Measurements from ENCODE around the gene KCNT1. TPM values are rescaled to one million over a fixed set of nuclear protein-coding genes. Genes with fewer than 3 reads are reported as not detected.

Gene KCNT1
- total RNA-seq, 1 experiment from 2014 or later = not detected

GRCh38 chr9:135701067-135701958 is 672 bp upstream of the KCNT1 start:
- peaks cover 5% of the 10 kb centered on the region for H3K4me1 ChIP-seq (ENCODE audit: insufficient read depth, low read length, poor library complexity, severe bottlenecking)
- ChIA-PET POLR2A (ENCODE audit: low non-redundant PET) (no interaction called here), CTCF (no interaction called here)
- no TSS peak for BruUV-seq (replicated peaks)
- DNase-seq (ENCODE audit: low spot score) = no peak
- intact Hi-C loops (cut with micrococcal nuclease; ENCODE audit: unreplicated experiment) = no loop called here
- TF ChIP-seq CTCF (conservative IDR thresholded peaks at IDR 0.05; ENCODE audit: low read depth, low read length) = no peak
- no peak for TF ChIP-seq EZH2 (IDR thresholded peaks at IDR 0.05; ENCODE audit: borderline replicate concordance, low read depth, low read length, poor library complexity, severe bottlenecking)
- H3K27me3 ChIP-seq (replicated peaks; ENCODE audit: insufficient read depth, low read depth, low read length, poor library complexity) = no peaks in the 10 kb centered on the region
- no peak overlapping the region for H3K27ac ChIP-seq (ENCODE audit: low read depth, low read length, poor library complexity, severe bottlenecking)
- no peaks in the 10 kb centered on the region for H3K36me3 ChIP-seq (ENCODE audit: insufficient read depth, low read length, poor library complexity, severe bottlenecking)
- no peaks in the 10 kb centered on the region for H3K9me3 ChIP-seq (ENCODE audit: low read depth, low read length, poor library complexity, severe bottlenecking)
- H3K4me3 ChIP-seq (ENCODE audit: low read depth, low read length, poor library complexity, severe bottlenecking) = peak overlapping the region; percentile 35

- BruUV-seq (replicated peaks) = no TSS peak
- Histone ChIP-seq H3K27ac (ENCODE audit: low read depth, low read length, poor library complexity, severe bottlenecking) (no peak overlapping the region), H3K27me3 (replicated peaks; ENCODE audit: insufficient read depth, low read depth, low read length, poor library complexity) (no peaks in the 10 kb centered on the region), H3K9me3 (ENCODE audit: low read depth, low read length, poor library complexity, severe bottlenecking) (no peaks in the 10 kb centered on the region), H3K4me1 (ENCODE audit: insufficient read depth, low read length, poor library complexity, severe bottlenecking) (peaks cover 5% of the 10 kb centered on the region), H3K36me3 (ENCODE audit: insufficient read depth, low read length, poor library complexity, severe bottlenecking) (no peaks in the 10 kb centered on the region), H3K4me3 (ENCODE audit: low read depth, low read length, poor library complexity, severe bottlenecking) (no peak overlapping the region)
- no peak for TF ChIP-seq EZH2 (IDR thresholded peaks at IDR 0.05; ENCODE audit: borderline replicate concordance, low read depth, low read length, poor library complexity, severe bottlenecking)
- no peak for TF ChIP-seq CTCF (conservative IDR thresholded peaks at IDR 0.05; ENCODE audit: low read depth, low read length)
- no peak for DNase-seq (ENCODE audit: low spot score)
- ChIA-PET POLR2A (ENCODE audit: low non-redundant PET) (no interaction called here), CTCF (interaction anchor here (0.5 kb wide), 1 partner anchor 354 kb away, joined by 3 read pairs; no protein-coding TSS in a partner anchor)
- intact Hi-C loops (cut with micrococcal nuclease; ENCODE audit: unreplicated experiment) = no loop called here
These were observed 1.7 kb downstream of the KCNT1 start for GRCh38 chr9:135703726-135704125.

- CTCF ChIA-PET = no interaction called here
- H3K36me3 ChIP-seq (ENCODE audit: insufficient read depth, low read length, poor library complexity, severe bottlenecking) = no peaks in the 10 kb centered on the region
- TF ChIP-seq EZH2 (IDR thresholded peaks at IDR 0.05; ENCODE audit: borderline replicate concordance, low read depth, low read length, poor library complexity, severe bottlenecking) = no peak
- no peak overlapping the region for H3K27ac ChIP-seq (ENCODE audit: low read depth, low read length, poor library complexity, severe bottlenecking)
- H3K27me3 ChIP-seq (replicated peaks; ENCODE audit: insufficient read depth, low read depth, low read length, poor library complexity) = no peaks in the 10 kb centered on the region
- H3K4me3 ChIP-seq (ENCODE audit: low read depth, low read length, poor library complexity, severe bottlenecking) = no peak overlapping the region
- H3K4me1 ChIP-seq (ENCODE audit: insufficient read depth, low read length, poor library complexity, severe bottlenecking) = peaks cover 5% of the 10 kb centered on the region
- POLR2A ChIA-PET (ENCODE audit: low non-redundant PET) = no interaction called here
- no peak for DNase-seq (ENCODE audit: low spot score)
- BruUV-seq (replicated peaks) = no TSS peak
- no peaks in the 10 kb centered on the region for H3K9me3 ChIP-seq (ENCODE audit: low read depth, low read length, poor library complexity, severe bottlenecking)
- intact Hi-C loops (cut with micrococcal nuclease; ENCODE audit: unreplicated experiment) = no loop called here
These were observed 2.5 kb downstream of the KCNT1 start for GRCh38 chr9:135704483-135704882.
